Psoas muscle (tissue), 8 donors: Measurements from ENCODE around the gene KRT16. TPM values are rescaled to one million over a fixed set of nuclear protein-coding genes. Genes with fewer than 3 reads are reported as not detected.
"Not testable (repeated sequence)": the region's sequence is repeated elsewhere in the genome, so short reads cannot be mapped to it uniquely, and the experiment has no call there.

Source experiments
- ATAC-seq, 4 donors: fragments of 200-7000 bp; cut with Tn5 transposase; one replicate each; pipeline ENCODE4 v1.9.1; 2020; ENCODE audit warnings: moderate library complexity in 3 of 4, mild to moderate bottlenecking in 2 of 4
- DNase-seq, 2 donors: peaks; one replicate each; pipeline ENCODE4 v3.0.0-alpha.2; 2020
- H3K27ac ChIP-seq: fragments of 200-600 bp; one replicate; pipeline ENCODE4 v1.8.0; 2022
- H3K27me3 ChIP-seq, 3 donors: fragments of 200-600 bp in 1 of 3; one replicate each; pipeline versions ENCODE4 v1.6.1 to v1.8.0; 2013 to 2022; ENCODE audit warnings: low read length in 2 of 3, mild to moderate bottlenecking in 2 of 3, moderate library complexity in 1 of 3; ENCODE audit not compliant: insufficient read depth in 3 of 3
- H3K36me3 ChIP-seq, 2 donors: fragments of 200-600 bp in 1 of 2; one replicate each; pipeline versions ENCODE4 v1.6.1 to v1.8.0; 2013 to 2022; ENCODE audit warnings: low read depth in 1 of 2, mild to moderate bottlenecking in 1 of 2, moderate library complexity in 1 of 2; ENCODE audit not compliant: insufficient read depth in 1 of 2
- H3K4me1 ChIP-seq: fragments of 200-600 bp; one replicate; pipeline ENCODE4 v1.8.0; 2022
- H3K4me3 ChIP-seq: fragments of 200-600 bp; one replicate; pipeline ENCODE4 v1.8.0; 2022; ENCODE audit warnings: mild to moderate bottlenecking
- H3K9me3 ChIP-seq: fragments of 200-600 bp; one replicate; pipeline ENCODE4 v1.8.0; 2022
- CTCF ChIP-seq: fragments of 200-600 bp; IDR thresholded peaks from one replicate; pipeline ENCODE4 v1.8.0; 2022; ENCODE audit warnings: antibody characterized with exemption
- WGBS, 3 donors: extraction: QIAGEN DNeasy Blood & Tissue Kit; methylation state at CpG; one replicate each; pipeline versions ENCODE4 v1.1.6 to v1.1.7; 2013; 5-methylcytosine and 5-hydroxymethylcytosine counted together
- intact Hi-C, 2 donors: fragments of 100-400 bp; cut with DNase I; formaldehyde crosslinking; loops; one replicate each; pipeline versions ENCODE4 v1.11.0 to v1.14.2; 2022
- polyA plus RNA-seq, 3 donors: library from polyadenylated mRNA; stranded (reverse); fragments of 200-250 nt; gene quantifications; one replicate each; pipeline ENCODE4 v1.2.3, GENCODE V29; 2013
- total RNA-seq, 4 donors: library from RNA; stranded (reverse); fragmentation: NEBNext Ultra II Directional in 2 of 4; extraction: Animal tissue kit (Norgen Biotek cat#: 25700) in 2 of 4; gene quantifications; one replicate each; pipeline versions ENCODE4 v1.2.1 to v1.2.4, GENCODE V29; 2021 to 2023
- donor health status: healthy with polysubstance abuse.
- donor health status: DM: no; HTN: no; CAD: no; lungs with moderate emphysema.
- donor health status: Bipolar disorder and iron deficiency.
- donor health status: healthy.
- donor health status: DM: yes; HTN: yes; CAD: no.
- donor health status: DM: no; HTN: no; CAD: no.
- donor health status: DM: no; HTN: no; CAD: no.
- donor health status: DM: yes; HTN: yes; CAD: no.

KRT16 gene
- total and polyA plus RNA-seq, 7 donors = 0.07 to 0.26 (median 0.15) TPM; not detected in 3

GRCh38 chr17:41586863-41587495 is 25.6 kb downstream of the KRT16 start, which contains the start of gene KRT14:
Gene KRT14, minus strand, starts transcription at chr17:41586895. Its CDS starts 61 bp downstream, at chr17:41586834.
- TF ChIP-seq CTCF = no peak
- no peaks in the 10 kb centered on the region for H3K27me3 ChIP-seq
- no peaks in the 10 kb centered on the region for H3K4me1 ChIP-seq
- intact Hi-C loops = no loop called here
- H3K9me3 ChIP-seq = no peaks in the 10 kb centered on the region
- ATAC-seq = no peak
- no peaks in the 10 kb centered on the region for H3K36me3 ChIP-seq
- no peak for DNase-seq
- WGBS, 3 donors = 74 to 87% (median 86%) methylated on average over 15 of the region's 15 CpGs
- no peak within 1 kb of the TSS for H3K27ac ChIP-seq
- no peak within 1 kb of the TSS for H3K4me3 ChIP-seq

- ATAC-seq (no peak), DNase-seq (no peak)
- H3K4me1 ChIP-seq = no peaks in the 10 kb centered on the region
- H3K9me3 ChIP-seq = no peaks in the 10 kb centered on the region
- WGBS, 3 donors = 64 to 79% (median 78%) methylated on average over 5 of the region's 5 CpGs
- H3K36me3 ChIP-seq = no peaks in the 10 kb centered on the region
- H3K27ac ChIP-seq = no peak overlapping the region
- H3K4me3 ChIP-seq = no peak overlapping the region
- intact Hi-C loops = no loop called here
- peaks cover 0 to 1% (median 0%) of the 10 kb centered on the region in 3 donors for H3K27me3 ChIP-seq
- no peak for TF ChIP-seq CTCF
Observed at GRCh38 chr17:41585301-41586056, 27.1 kb downstream of the KRT16 start.

GRCh38 chr17:41584331-41584927 is 28.1 kb downstream of the KRT16 start:
- 89 to 92% (median 89%) methylated on average over 8 of the region's 8 CpGs for WGBS, 3 donors
- H3K4me3 ChIP-seq, H3K9me3 ChIP-seq, ATAC-seq, H3K36me3 ChIP-seq, intact Hi-C loops, DNase-seq, H3K27me3 ChIP-seq, H3K27ac ChIP-seq, H3K4me1 ChIP-seq: not testable (repeated sequence)

- TF ChIP-seq CTCF = no peak
- Histone ChIP-seq H3K27me3 (peaks cover 0 to 10% (median 0%) of the 10 kb centered on the region in 3 donors), H3K36me3 (no peaks in the 10 kb centered on the region), H3K4me3 (no peak overlapping the region), H3K27ac (no peak overlapping the region), H3K9me3 (no peaks in the 10 kb centered on the region), H3K4me1 (no peaks in the 10 kb centered on the region)
- DNase-seq (no peak), ATAC-seq (no peak)
- intact Hi-C loops = no loop called here
- 63 to 69% (median 65%) methylated on average over 33 of the region's 33 CpGs for WGBS, 3 donors
Observed at GRCh38 chr17:41583137-41584127, 29.1 kb downstream of the KRT16 start.

GRCh38 chr17:41582061-41582968 is 30.3 kb downstream of the KRT16 start:
- H3K9me3 ChIP-seq, ATAC-seq, H3K4me3 ChIP-seq, DNase-seq, intact Hi-C loops, H3K36me3 ChIP-seq, H3K27ac ChIP-seq, H3K4me1 ChIP-seq: not testable (repeated sequence)
- WGBS, 3 donors = 87 to 93% (median 88%) methylated on average over 13 of the region's 13 CpGs
- H3K27me3 ChIP-seq = peaks cover 0 to 18% (median 0%) of the 10 kb centered on the region in 3 donors
